IPS-20b (cell line): ENCODE data around the gene NOTCH1.

Source experiments
- H3K27ac ChIP-seq: one replicate; pipeline ENCODE4 v1.5.1; 2013; ENCODE audit warnings: low read length
- H3K27me3 ChIP-seq: 2 replicates; pipeline ENCODE4 v1.6.1; 2013; ENCODE audit warnings: mild to moderate bottlenecking, low read length, inconsistent platforms; ENCODE audit not compliant: insufficient read depth
- H3K36me3 ChIP-seq: 2 replicates; pipeline ENCODE4 v1.6.1; 2013; ENCODE audit warnings: low read depth, mild to moderate bottlenecking, inconsistent platforms, low read length, moderate library complexity; ENCODE audit not compliant: insufficient read depth
- H3K4me1 ChIP-seq: 2 replicates; pipeline ENCODE4 v1.6.1; 2013; ENCODE audit warnings: mild to moderate bottlenecking, control low read depth, inconsistent platforms, low read length, moderate library complexity; ENCODE audit not compliant: insufficient read depth
- H3K4me3 ChIP-seq: 2 replicates; pipeline ENCODE4 v1.5.1; 2013; ENCODE audit warnings: mild to moderate bottlenecking, low read length, inconsistent platforms
- H3K9ac ChIP-seq: 2 replicates; pipeline ENCODE4 v1.6.1; 2013; ENCODE audit warnings: low read depth, mild to moderate bottlenecking, inconsistent platforms, low read length, moderate library complexity
- H3K9me3 ChIP-seq: 2 replicates; pipeline ENCODE4 v1.6.1; 2013; ENCODE audit warnings: mild to moderate bottlenecking, low read depth, low read length, inconsistent platforms; ENCODE audit not compliant: insufficient read depth

NOTCH1 gene

GRCh38 chr9:136549010-136549980 lies 3.4 kb upstream of the NOTCH1 start:
- Histone ChIP-seq H3K9me3 (no peaks in the 10 kb centered on the region), H3K9ac (peak overlapping the region; percentile 42; the same call in 1 of the 2 replicates), H3K36me3 (no peaks in the 10 kb centered on the region), H3K4me1 (peaks cover 19% of the 10 kb centered on the region; the same call in 1 of the 2 replicates), H3K27me3 (peaks cover 8% of the 10 kb centered on the region; the same call in 1 of the 2 replicates), H3K4me3 (no peak overlapping the region), H3K27ac (no peak overlapping the region)

- Histone ChIP-seq H3K9ac (no peak overlapping the region; the same call in 1 of the 2 replicates), H3K27ac (no peak overlapping the region), H3K9me3 (no peaks in the 10 kb centered on the region), H3K27me3 (peaks cover 8% of the 10 kb centered on the region; the same call in 1 of the 2 replicates), H3K4me3 (no peak overlapping the region), H3K36me3 (0 out of 2 replicates have a peak, but pooled peaks cover 12% of the 10 kb centered on the region), H3K4me1 (peaks cover 19% of the 10 kb centered on the region; the same call in 1 of the 2 replicates)
Measured at GRCh38 chr9:136547508-136548215, 1.8 kb upstream of the NOTCH1 start.

- Histone ChIP-seq H3K27ac (no peak overlapping the region), H3K4me1 (peaks cover 17% of the 10 kb centered on the region; the same call in 1 of the 2 replicates), H3K4me3 (peak overlapping the region; percentile 66), H3K9me3 (no peaks in the 10 kb centered on the region), H3K27me3 (peaks cover 8% of the 10 kb centered on the region; the same call in 1 of the 2 replicates), H3K9ac (peak overlapping the region; percentile 68; the same call in 1 of the 2 replicates), H3K36me3 (peaks cover 18% of the 10 kb centered on the region)
Measured at GRCh38 chr9:136546697-136547501, 1.1 kb upstream of the NOTCH1 start.

GRCh38 chr9:136545692-136545964 lies 220 bp downstream of the NOTCH1 start:
- H3K9me3 ChIP-seq = no peaks in the 10 kb centered on the region
- peaks cover 29% of the 10 kb centered on the region for H3K36me3 ChIP-seq
- H3K4me1 ChIP-seq = peaks cover 11% of the 10 kb centered on the region; the same call in 1 of the 2 replicates
- no peak overlapping the region for H3K27ac ChIP-seq
- peak overlapping the region; percentile 90; the same call in 1 of the 2 replicates for H3K4me3 ChIP-seq
- peaks cover 8% of the 10 kb centered on the region; the same call in 1 of the 2 replicates for H3K27me3 ChIP-seq
- H3K9ac ChIP-seq = peak overlapping the region; percentile 78; the same call in 1 of the 2 replicates

- Histone ChIP-seq H3K4me3 (peak overlapping the region; percentile 90), H3K27ac (no peak overlapping the region), H3K9ac (peak overlapping the region; percentile 78), H3K9me3 (no peaks in the 10 kb centered on the region), H3K4me1 (peaks cover 7% of the 10 kb centered on the region; the same call in 1 of the 2 replicates), H3K27me3 (peaks cover 8% of the 10 kb centered on the region; the same call in 1 of the 2 replicates), H3K36me3 (peaks cover 32% of the 10 kb centered on the region)
Measured at GRCh38 chr9:136544964-136545691, 720 bp downstream of the NOTCH1 start.

- Histone ChIP-seq H3K27ac (no peak overlapping the region), H3K9ac (peak overlapping the region; percentile 78; the same call in 1 of the 2 replicates), H3K4me1 (peaks cover 7% of the 10 kb centered on the region; the same call in 1 of the 2 replicates), H3K36me3 (peaks cover 32% of the 10 kb centered on the region), H3K27me3 (peaks cover 8% of the 10 kb centered on the region; the same call in 1 of the 2 replicates), H3K4me3 (peak overlapping the region; percentile 90), H3K9me3 (no peaks in the 10 kb centered on the region)
Measured at GRCh38 chr9:136544548-136544963, 1.3 kb downstream of the NOTCH1 start.

GRCh38 chr9:136543830-136544547 lies 1.9 kb downstream of the NOTCH1 start:
- Histone ChIP-seq H3K9me3 (no peaks in the 10 kb centered on the region), H3K27ac (no peak overlapping the region), H3K4me1 (peaks cover 7% of the 10 kb centered on the region; the same call in 1 of the 2 replicates), H3K4me3 (peak overlapping the region; percentile 90; the same call in 1 of the 2 replicates), H3K27me3 (peaks cover 8% of the 10 kb centered on the region; the same call in 1 of the 2 replicates), H3K9ac (no peak overlapping the region; the same call in 1 of the 2 replicates), H3K36me3 (peaks cover 32% of the 10 kb centered on the region)

GRCh38 chr9:136543280-136543679 lies 2.6 kb downstream of the NOTCH1 start:
- Histone ChIP-seq H3K36me3 (peaks cover 32% of the 10 kb centered on the region), H3K9ac (no peak overlapping the region), H3K4me3 (no peak overlapping the region), H3K27me3 (peaks cover 8% of the 10 kb centered on the region; the same call in 1 of the 2 replicates), H3K4me1 (peaks cover 7% of the 10 kb centered on the region; the same call in 1 of the 2 replicates), H3K27ac (no peak overlapping the region), H3K9me3 (no peaks in the 10 kb centered on the region)

- no peak overlapping the region for H3K27ac ChIP-seq
- peaks cover 8% of the 10 kb centered on the region; the same call in 1 of the 2 replicates for H3K27me3 ChIP-seq
- peaks cover 7% of the 10 kb centered on the region; the same call in 1 of the 2 replicates for H3K4me1 ChIP-seq
- peaks cover 35% of the 10 kb centered on the region for H3K36me3 ChIP-seq
- no peak overlapping the region for H3K4me3 ChIP-seq
- H3K9me3 ChIP-seq = no peaks in the 10 kb centered on the region
- H3K9ac ChIP-seq = no peak overlapping the region
Measured at GRCh38 chr9:136542241-136543040, 3.4 kb downstream of the NOTCH1 start.
